GM12872 (cell line): ENCODE measurements around the gene KCNA3.

Source experiments
- CTCF ChIP-seq: IDR thresholded peaks from 3 replicates; pipeline ENCODE4 v1.5.1; 2011; ENCODE audit warnings: low read depth, mild to moderate bottlenecking, low read length, moderate library complexity; ENCODE audit not compliant: insufficient read depth

Gene KCNA3

GRCh38 chr1:110674337-110675059 lies at the start of gene KCNA3:
TSS of gene KCNA3 (minus strand) at chr1:110674940. CDS start at chr1:110674809, 131 bp downstream.
- 0 out of 3 replicates have a peak, but pooled peaks have one; percentile 19 for TF ChIP-seq CTCF

- no peak for TF ChIP-seq CTCF
These were observed 48.1 kb upstream of the KCNA3 start for GRCh38 chr1:110722807-110723206.

- no peak for TF ChIP-seq CTCF
These were observed 45.2 kb upstream of the KCNA3 start for GRCh38 chr1:110719908-110720307.

- TF ChIP-seq CTCF, result no peak
These were observed 43.7 kb upstream of the KCNA3 start for GRCh38 chr1:110718452-110718851.

- TF ChIP-seq CTCF, result no peak
These were observed 42.4 kb upstream of the KCNA3 start for GRCh38 chr1:110717179-110717578.

GRCh38 chr1:110714374-110714995 lies 39.7 kb upstream of the KCNA3 start:
- TF ChIP-seq CTCF, result no peak

- TF ChIP-seq CTCF, result no peak
These were observed 38.5 kb upstream of the KCNA3 start for GRCh38 chr1:110713221-110713620.
